Aorta (tissue), 5 donors: ENCODE measurements around the gene MLXIPL. TPM values are rescaled to one million over a fixed set of nuclear protein-coding genes. Genes with fewer than 3 reads are reported as not detected.

ENCODE experiments used
- ATAC-seq: fragments of 200-7000 bp; cut with Tn5 transposase; one replicate; pipeline ENCODE4 v1.9.1; 2022; ENCODE audit warnings: moderate library complexity; ENCODE audit not compliant: low FRiP score
- DNase-seq, 2 donors: peaks; one replicate each; pipeline ENCODE4 v3.0.0-alpha.2; 2020
- H3K27ac ChIP-seq, 2 donors: one replicate each; pipeline ENCODE4 v1.5.1; 2013; ENCODE audit warnings: low read length in 2 of 2, mild to moderate bottlenecking in 2 of 2, moderate library complexity in 2 of 2, control low read depth in 1 of 2, inconsistent platforms in 1 of 2, low read depth in 1 of 2
- H3K27me3 ChIP-seq, 2 donors: one replicate each; pipeline ENCODE4 v1.6.1; 2013; ENCODE audit warnings: control low read depth in 1 of 2, low read length in 1 of 2, mild to moderate bottlenecking in 1 of 2, moderate library complexity in 1 of 2; ENCODE audit not compliant: insufficient read depth in 2 of 2, control insufficient read depth in 1 of 2
- H3K36me3 ChIP-seq, 2 donors: one replicate each; pipeline ENCODE4 v1.6.1; 2013; ENCODE audit warnings: control low read depth in 1 of 2, low read length in 1 of 2, mild to moderate bottlenecking in 1 of 2; ENCODE audit not compliant: insufficient read depth in 2 of 2, control insufficient read depth in 1 of 2
- H3K4me1 ChIP-seq, 2 donors: one replicate each; pipeline ENCODE4 v1.6.1; 2013; ENCODE audit warnings: low read length in 2 of 2, control low read depth in 1 of 2, mild to moderate bottlenecking in 1 of 2, moderate library complexity in 1 of 2; ENCODE audit not compliant: insufficient read depth in 2 of 2, control insufficient read depth in 1 of 2
- H3K4me3 ChIP-seq, 2 donors: one replicate each; pipeline ENCODE4 v1.5.1; 2013; ENCODE audit warnings: low read length in 2 of 2, control low read depth in 1 of 2, mild to moderate bottlenecking in 1 of 2
- H3K9me3 ChIP-seq: one replicate; pipeline ENCODE4 v1.6.1; 2013; ENCODE audit warnings: mild to moderate bottlenecking, low read length; ENCODE audit not compliant: control insufficient read depth
- WGBS, 2 donors: extraction: QIAGEN DNeasy Blood & Tissue Kit; methylation state at CpG; one replicate each; pipeline ENCODE4 v1.1.7; 2013; 5-methylcytosine and 5-hydroxymethylcytosine counted together
- intact Hi-C, 2 donors: fragments of 100-400 bp; cut with DNase I; formaldehyde crosslinking; loops; one replicate each; pipeline versions ENCODE4 v1.14.2 to v1.15.0; 2022
- polyA plus RNA-seq, 2 donors: library from polyadenylated mRNA; stranded (reverse); fragments of 200-250 nt; gene quantifications; one replicate each; pipeline ENCODE4 v1.2.3, GENCODE V29; 2013
- total RNA-seq, 2 donors: library from RNA; stranded (reverse); fragmentation: NEBNext Ultra II Directional; extraction: Animal tissue kit (Norgen Biotek cat#: 25700); gene quantifications; one replicate each; pipeline ENCODE4 v1.2.1, GENCODE V29; 2021
- donor health status: healthy with polysubstance abuse.
- donor health status: Bipolar disorder and iron deficiency.
- donor health status: DM: no; HTN: no; CAD: no.
- donor health status: DM: no; HTN: no; CAD: no.
- donor health status: DM: yes; HTN: yes; CAD: no.

The MLXIPL gene
- total and polyA plus RNA-seq, 4 donors: 0.23 to 13.5 (median 3.3) TPM

DNA sequence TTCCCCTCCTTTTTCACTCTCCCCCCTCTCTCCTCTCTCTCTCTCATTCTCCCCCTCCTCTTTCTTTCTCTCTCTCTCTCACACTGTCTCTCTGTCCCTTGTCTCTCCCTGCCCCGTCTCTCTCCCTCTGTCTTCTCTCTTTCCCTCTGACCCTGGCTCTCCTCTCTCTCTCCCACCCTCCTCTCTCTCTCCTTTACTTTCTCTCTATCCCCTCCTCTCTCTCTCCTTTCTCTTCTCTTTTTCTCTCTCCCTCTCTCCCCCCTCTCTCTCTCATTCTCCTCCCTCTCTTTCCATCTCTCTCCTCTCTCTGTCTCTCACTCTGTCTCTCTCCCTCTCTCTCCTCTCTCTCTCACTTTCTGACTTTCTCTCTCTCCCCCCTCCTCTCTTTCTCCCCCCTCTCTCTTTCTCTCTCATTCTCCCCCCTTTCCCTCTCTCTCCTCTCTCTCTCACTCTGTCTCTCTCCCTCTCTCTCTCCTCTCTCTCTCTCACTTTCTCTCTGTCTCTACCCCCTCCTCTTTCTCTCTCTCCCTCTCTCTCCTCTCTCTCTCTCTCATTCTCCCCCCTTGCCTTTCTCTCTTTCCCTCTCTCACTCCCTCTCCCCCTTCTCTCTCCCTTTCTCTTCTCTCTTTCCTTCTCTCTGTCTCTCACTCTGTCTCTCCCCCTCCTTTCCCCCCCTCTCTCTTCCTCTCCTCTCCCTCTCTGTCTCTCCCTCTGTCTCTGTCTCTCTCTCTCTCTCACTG lies 24.4 kb upstream of the MLXIPL start:
- H3K27me3 ChIP-seq: peaks cover 0 to 2% of the 10 kb centered on the region in 2 donors

DNA sequence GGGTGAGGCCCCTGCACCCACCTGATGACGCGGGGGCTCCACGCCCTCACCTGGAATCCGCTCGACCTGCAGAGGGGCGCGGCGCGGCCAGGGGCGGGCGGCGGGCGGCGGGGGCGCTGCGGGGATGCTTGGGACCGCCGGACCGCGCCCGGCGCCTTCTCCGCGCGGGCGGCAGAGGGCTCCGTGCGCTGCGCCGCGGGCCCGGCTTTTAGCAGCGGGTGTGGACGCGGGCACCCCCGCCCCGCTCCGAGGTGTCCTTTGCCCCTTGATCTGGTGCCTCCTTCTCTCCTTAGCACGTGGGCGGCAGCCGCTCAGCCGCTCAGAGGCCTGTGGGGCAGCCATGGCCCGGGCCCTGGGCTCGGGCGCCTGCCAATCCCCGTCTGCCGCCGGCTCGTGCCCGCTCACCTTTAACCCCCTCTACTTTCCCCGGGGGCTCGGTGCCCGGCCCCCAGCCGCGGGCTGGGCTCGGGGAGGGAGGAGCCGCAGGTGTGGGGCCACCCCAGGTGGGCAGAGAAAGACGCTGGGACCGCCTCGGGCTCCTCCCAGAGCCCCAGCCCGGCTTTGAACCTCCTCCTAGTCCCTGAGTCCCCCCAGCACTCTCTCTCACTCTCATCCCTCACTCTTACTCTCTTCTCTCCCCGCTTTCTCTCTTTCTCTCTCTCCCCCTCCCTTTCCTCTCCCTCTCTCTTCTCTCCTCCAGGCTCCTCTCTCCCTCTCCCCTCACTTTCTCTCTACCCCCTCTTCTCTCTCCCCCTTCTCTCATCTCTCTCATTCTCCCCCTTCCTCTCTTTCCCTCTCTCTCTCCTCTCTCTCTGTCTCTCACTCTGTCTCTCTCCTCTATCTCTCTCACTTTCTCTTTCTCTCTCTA lies 23.6 kb upstream of the MLXIPL start:
- DNase-seq: peak in 1 of 2 donors; percentile 42
- peak; percentile 28 for ATAC-seq
- no peak overlapping the region for H3K27ac ChIP-seq
- intact Hi-C loops: no loop called here
- peaks cover 0 to 2% of the 10 kb centered on the region in 2 donors for H3K27me3 ChIP-seq
- H3K36me3 ChIP-seq: no peaks in the 10 kb centered on the region
- H3K9me3 ChIP-seq: no peaks in the 10 kb centered on the region
- WGBS, 2 donors: 1% methylated on average over 37 to 62 of the region's 62 CpGs
- H3K4me1 ChIP-seq: no peaks in the 10 kb centered on the region
- H3K4me3 ChIP-seq: peak overlapping the region; percentile 8 to 21

More for the DNA sequence above, 24.4 kb upstream of the MLXIPL start:
- ATAC-seq: no peak
- Histone ChIP-seq H3K27ac (no peak overlapping the region), H3K36me3 (no peaks in the 10 kb centered on the region), H3K9me3 (no peaks in the 10 kb centered on the region), H3K4me3 (no peak overlapping the region), H3K4me1 (no peaks in the 10 kb centered on the region)
- no peak for DNase-seq
- WGBS, 2 donors: 55 to 61% methylated on average over 1 of the region's 1 CpG
- intact Hi-C loops: no loop called here

DNA sequence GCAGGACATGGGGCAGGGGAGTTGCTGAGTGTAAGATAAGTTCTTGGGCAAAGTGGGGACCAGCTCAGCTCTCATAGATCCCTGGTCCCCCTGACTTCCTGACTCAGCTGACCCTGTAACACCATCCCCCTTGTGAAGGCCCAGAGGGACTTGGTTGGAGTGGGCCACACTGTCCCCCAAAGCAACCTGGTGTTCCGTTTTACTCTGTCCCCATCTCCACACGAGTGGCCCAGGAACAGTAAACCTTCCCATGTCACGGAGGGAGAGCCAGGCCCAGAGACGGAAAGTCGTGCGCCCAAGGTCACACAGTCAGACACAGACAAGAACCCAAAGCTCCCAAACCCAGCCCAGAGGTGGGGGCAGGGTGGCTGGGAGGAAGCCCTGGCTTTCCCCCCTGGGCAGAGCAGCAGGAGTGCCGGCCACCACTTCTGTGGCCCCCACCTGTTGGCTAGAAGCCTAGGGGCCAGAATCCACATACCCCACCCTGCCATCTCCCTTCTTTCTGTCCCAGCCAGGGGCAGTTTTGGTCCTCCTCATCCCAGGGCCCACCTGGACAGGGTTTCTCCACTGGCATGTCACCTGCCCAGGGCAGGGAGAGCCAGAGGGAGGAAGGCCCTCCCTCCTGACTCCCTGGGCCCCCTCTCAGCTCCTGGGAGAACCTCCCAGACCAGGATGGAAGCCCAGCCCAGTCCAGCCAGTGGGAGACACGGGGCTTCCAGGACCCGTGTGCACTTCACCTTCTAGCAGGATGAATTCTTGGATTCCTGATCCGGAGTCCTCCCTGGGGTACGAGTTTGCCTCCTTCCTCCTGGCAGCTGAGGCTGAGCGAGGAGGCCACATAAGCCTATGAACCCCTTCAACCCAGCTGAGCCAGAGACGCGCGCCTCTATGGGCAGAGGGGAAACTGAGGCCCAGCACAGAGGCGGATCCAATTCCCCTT lies 22.7 kb upstream of the MLXIPL start:
- intact Hi-C loops: no loop called here
- Histone ChIP-seq H3K27me3 (peaks cover 0 to 2% of the 10 kb centered on the region in 2 donors), H3K4me3 (no peak overlapping the region), H3K9me3 (no peaks in the 10 kb centered on the region), H3K36me3 (no peaks in the 10 kb centered on the region), H3K27ac (no peak overlapping the region), H3K4me1 (no peaks in the 10 kb centered on the region)
- ATAC-seq (no peak), DNase-seq (no peak)
- 47 to 59% methylated on average over 13 to 16 of the region's 16 CpGs for WGBS, 2 donors

DNA sequence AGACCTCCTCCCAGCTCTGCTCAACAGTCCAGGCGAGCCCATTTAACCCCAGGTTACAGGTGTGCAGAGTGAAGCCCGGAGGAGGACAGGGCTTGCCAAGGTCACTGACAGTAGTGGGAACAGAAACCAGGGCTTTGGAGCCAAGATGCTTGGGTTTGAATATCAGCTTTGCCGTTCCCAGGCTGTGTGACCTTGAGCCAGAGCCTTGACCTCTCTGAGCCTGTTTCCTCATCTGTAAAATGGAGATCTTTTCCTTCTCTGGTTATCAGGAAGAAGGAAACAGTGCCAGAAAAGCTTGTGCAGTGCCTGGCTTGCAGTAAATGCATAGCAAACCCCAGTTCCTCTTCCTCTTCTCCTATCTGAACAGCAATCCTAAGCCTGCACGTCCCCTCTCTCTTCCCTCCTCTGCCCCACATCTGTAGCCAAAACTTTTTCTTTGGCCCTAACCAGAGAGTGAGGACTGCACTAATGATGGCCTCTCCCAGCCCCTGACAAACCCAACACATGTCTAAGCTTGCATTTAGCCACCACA lies 21.4 kb upstream of the MLXIPL start:
- no peak overlapping the region for H3K27ac ChIP-seq
- no peaks in the 10 kb centered on the region for H3K27me3 ChIP-seq
- no peaks in the 10 kb centered on the region for H3K4me1 ChIP-seq
- H3K36me3 ChIP-seq: no peaks in the 10 kb centered on the region
- no peak overlapping the region for H3K4me3 ChIP-seq
- DNase-seq (no peak), ATAC-seq (no peak)
- H3K9me3 ChIP-seq: peaks cover 6% of the 10 kb centered on the region
- intact Hi-C loops: no loop called here
- 53 to 67% methylated on average over 4 of the region's 4 CpGs for WGBS, 2 donors

DNA sequence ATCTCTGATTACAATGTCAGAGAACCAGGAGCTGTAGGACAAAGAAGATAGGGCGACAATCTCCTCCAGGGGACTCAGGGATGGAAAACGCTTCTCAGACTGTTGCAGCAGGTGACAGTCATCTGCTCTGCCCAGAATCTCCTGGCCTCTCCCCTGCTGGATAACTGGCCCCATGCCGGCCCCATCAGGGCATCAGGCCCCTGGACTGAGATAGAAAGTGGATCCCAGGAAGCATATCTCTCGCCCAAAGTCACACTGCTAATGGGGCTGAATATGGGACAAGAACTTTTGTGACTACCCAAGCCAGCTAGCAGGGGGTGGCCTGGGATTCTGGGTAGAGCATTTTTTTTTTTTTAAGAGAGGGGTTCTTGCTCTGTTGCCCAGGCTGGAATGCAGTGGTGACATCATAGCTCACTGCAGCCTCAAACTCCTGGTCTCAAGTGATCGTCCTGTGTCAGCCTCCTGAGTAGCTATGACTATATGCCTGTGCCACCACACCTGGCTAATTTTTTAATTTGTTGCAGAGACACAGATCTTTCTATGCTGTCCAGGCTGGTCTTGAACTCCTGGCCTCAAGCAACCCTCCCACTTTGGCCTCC lies 20.5 kb upstream of the MLXIPL start:
- 58 to 61% methylated on average over 5 of the region's 5 CpGs for WGBS, 2 donors

DNA sequence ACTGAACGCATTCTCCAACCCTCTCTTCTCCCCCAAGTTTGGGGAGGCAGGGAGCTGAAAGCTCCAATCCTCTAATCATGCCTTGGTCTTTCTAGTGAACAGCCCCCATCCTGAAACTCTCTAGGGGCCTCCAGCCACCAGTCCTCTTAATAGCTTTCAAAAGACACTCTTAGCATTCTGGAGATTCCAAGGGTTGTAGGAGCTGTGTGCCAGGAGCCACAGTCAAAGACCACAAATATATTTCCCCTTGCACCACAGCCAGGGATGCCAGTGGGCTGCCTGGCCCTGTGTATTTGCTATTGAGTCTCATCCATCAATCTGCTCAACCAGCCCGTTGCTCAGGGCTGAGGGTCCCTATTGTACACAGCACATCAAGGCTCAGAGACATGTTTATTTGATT lies 18.5 kb upstream of the MLXIPL start:
- Histone ChIP-seq H3K27ac (no peak overlapping the region), H3K36me3 (no peaks in the 10 kb centered on the region), H3K27me3 (no peaks in the 10 kb centered on the region), H3K4me1 (no peaks in the 10 kb centered on the region), H3K4me3 (no peak overlapping the region), H3K9me3 (peaks cover 6% of the 10 kb centered on the region)
- no peak for DNase-seq
- WGBS, 2 donors: 35 to 48% methylated on average over 2 of the region's 2 CpGs
- no peak for ATAC-seq
- intact Hi-C loops: no loop called here

More for the DNA sequence above, 20.5 kb upstream of the MLXIPL start:
- H3K27me3 ChIP-seq: no peaks in the 10 kb centered on the region
- no peak overlapping the region for H3K27ac ChIP-seq
- no peak overlapping the region for H3K4me3 ChIP-seq
- DNase-seq: no peak
- H3K36me3 ChIP-seq: no peaks in the 10 kb centered on the region
- H3K4me1 ChIP-seq: no peaks in the 10 kb centered on the region
- H3K9me3 ChIP-seq: peaks cover 6% of the 10 kb centered on the region
- ATAC-seq: peak; percentile 45
- intact Hi-C loops: no loop called here

DNA sequence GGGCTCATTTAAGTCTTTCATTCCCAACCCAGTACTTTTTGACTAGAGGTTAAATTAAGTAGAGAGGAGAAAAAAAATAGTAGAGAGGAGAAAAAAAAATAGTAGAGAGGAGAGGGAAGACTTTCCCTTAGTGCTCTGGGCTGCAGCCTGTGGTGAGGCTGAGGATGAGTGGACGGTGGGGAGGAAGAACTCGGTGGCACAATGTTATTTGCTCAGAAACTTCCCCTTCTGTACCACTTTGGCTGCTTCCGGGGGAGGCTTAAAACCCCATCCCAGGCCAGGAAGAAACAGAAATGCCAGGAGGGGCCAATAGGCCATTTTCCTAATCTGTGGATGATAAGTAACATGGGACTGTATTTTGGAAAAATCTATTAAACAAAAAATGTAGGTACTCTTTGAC lies 14.6 kb upstream of the MLXIPL start:
- Histone ChIP-seq H3K9me3 (peaks cover 6% of the 10 kb centered on the region), H3K4me3 (no peak overlapping the region), H3K36me3 (no peaks in the 10 kb centered on the region), H3K27ac (no peak overlapping the region), H3K27me3 (no peaks in the 10 kb centered on the region), H3K4me1 (no peaks in the 10 kb centered on the region)
- 67 to 70% methylated on average over 3 of the region's 3 CpGs for WGBS, 2 donors
- DNase-seq (no peak), ATAC-seq (no peak)
- intact Hi-C loops: no loop called here
